Measurements from ENCODE around the gene HOXC6. TPM values are rescaled to one million over a fixed set of nuclear protein-coding genes. Genes with fewer than 3 reads are reported as not detected.

The HOXC6 gene
- 1 to 10 TPM in 5 of 6 experiments, under 1 TPM in 1; 0.12 to 2.1 (median 1.6) TPM for total RNA-seq (2021; fragmentation: NEBNext Ultra II Directional; extraction: Animal tissue kit (Norgen Biotek cat#: 25700))
- long read RNA-seq, result 0 reads

GRCh38 chr12:54028314-54029201 lies at the start of gene HOXC6:
Gene HOXC6 (plus strand): TSS chr12:54028440. CDS start chr12:54028522, 82 bp downstream.
- Mint-ChIP-seq H3K4me1 (ENCODE audit: low read depth) (peaks cover 16% of the 10 kb centered on the region; the same call in 1 of the 2 replicates), H3K36me3 (ENCODE audit: low read depth) (no peaks in the 10 kb centered on the region), H3K27ac (no peak within 1 kb of the TSS), H3K27me3 (ENCODE audit: insufficient read depth) (peaks cover 72% of the 10 kb centered on the region), H3K9me3 (peaks cover 5% of the 10 kb centered on the region; the same call in 1 of the 2 replicates), H3K4me3 (no peak within 1 kb of the TSS)
- no peak for DNase-seq
- TF ChIP-seq CTCF (IDR thresholded peaks at IDR 0.05), result no peak

- Mint-ChIP-seq H3K9me3 (no peaks in the 10 kb centered on the region), H3K36me3 (ENCODE audit: low read depth) (no peaks in the 10 kb centered on the region), H3K4me1 (ENCODE audit: low read depth) (no peaks in the 10 kb centered on the region), H3K27me3 (ENCODE audit: insufficient read depth) (peaks cover 53% of the 10 kb centered on the region), H3K27ac (no peak overlapping the region), H3K4me3 (no peak overlapping the region)
- DNase-seq, result no peak
- TF ChIP-seq CTCF (IDR thresholded peaks at IDR 0.05), result no peak
Measured at GRCh38 chr12:53978477-53979356, 49.5 kb upstream of the HOXC6 start.

GRCh38 chr12:53980104-53980801 lies 48.0 kb upstream of the HOXC6 start:
- no peak for DNase-seq
- H3K36me3 Mint-ChIP-seq (ENCODE audit: low read depth), result no peaks in the 10 kb centered on the region
- no peaks in the 10 kb centered on the region for H3K9me3 Mint-ChIP-seq
- no peak overlapping the region for H3K27ac Mint-ChIP-seq
- H3K4me3 Mint-ChIP-seq, result no peak overlapping the region
- TF ChIP-seq CTCF (IDR thresholded peaks at IDR 0.05), result no peak
- no peaks in the 10 kb centered on the region for H3K4me1 Mint-ChIP-seq (ENCODE audit: low read depth)
- peaks cover 51% of the 10 kb centered on the region for H3K27me3 Mint-ChIP-seq (ENCODE audit: insufficient read depth)

- DNase-seq, result no peak
- Mint-ChIP-seq H3K9me3 (no peaks in the 10 kb centered on the region), H3K4me3 (no peak overlapping the region), H3K36me3 (ENCODE audit: low read depth) (no peaks in the 10 kb centered on the region), H3K27ac (no peak overlapping the region), H3K4me1 (ENCODE audit: low read depth) (no peaks in the 10 kb centered on the region), H3K27me3 (ENCODE audit: insufficient read depth) (peaks cover 49% of the 10 kb centered on the region)
- TF ChIP-seq CTCF (IDR thresholded peaks at IDR 0.05), result no peak
Measured at GRCh38 chr12:53980802-53981496, 47.3 kb upstream of the HOXC6 start.
